ENCODE measurements around the gene FAM120A. TPM values are rescaled to one million over a fixed set of nuclear protein-coding genes. Genes with fewer than 3 reads are reported as not detected.

FAM120A gene
- total RNA-seq, 1 experiment from 2014 or later: 100 TPM

Other genes starting within 250 kb of the FAM120A start
- gene FAM120AOS, start 1.9 kb downstream of the FAM120A start, total RNA-seq (2014; rRNA removed; shearing (Covaris generic)): 48.3 and 56.1 TPM in 2 replicates
- gene PHF2, start 124.9 kb downstream of the FAM120A start, total RNA-seq (2014; rRNA removed; shearing (Covaris generic)): 18.8 and 22.6 TPM in 2 replicates